ENCODE measurements around the gene COL7A1. TPM values are rescaled to one million over a fixed set of nuclear protein-coding genes. Genes with fewer than 3 reads are reported as not detected.
A peak's percentile ranks its signal among the peaks of the same experiment; 100 is the strongest.

The COL7A1 gene
- total and polyA plus RNA-seq, 2 of the 13 experiments (the other 11 are each of a cell fraction or from before 2014, with no cell fraction given), result 2.7 to 11.7 TPM

DNA sequence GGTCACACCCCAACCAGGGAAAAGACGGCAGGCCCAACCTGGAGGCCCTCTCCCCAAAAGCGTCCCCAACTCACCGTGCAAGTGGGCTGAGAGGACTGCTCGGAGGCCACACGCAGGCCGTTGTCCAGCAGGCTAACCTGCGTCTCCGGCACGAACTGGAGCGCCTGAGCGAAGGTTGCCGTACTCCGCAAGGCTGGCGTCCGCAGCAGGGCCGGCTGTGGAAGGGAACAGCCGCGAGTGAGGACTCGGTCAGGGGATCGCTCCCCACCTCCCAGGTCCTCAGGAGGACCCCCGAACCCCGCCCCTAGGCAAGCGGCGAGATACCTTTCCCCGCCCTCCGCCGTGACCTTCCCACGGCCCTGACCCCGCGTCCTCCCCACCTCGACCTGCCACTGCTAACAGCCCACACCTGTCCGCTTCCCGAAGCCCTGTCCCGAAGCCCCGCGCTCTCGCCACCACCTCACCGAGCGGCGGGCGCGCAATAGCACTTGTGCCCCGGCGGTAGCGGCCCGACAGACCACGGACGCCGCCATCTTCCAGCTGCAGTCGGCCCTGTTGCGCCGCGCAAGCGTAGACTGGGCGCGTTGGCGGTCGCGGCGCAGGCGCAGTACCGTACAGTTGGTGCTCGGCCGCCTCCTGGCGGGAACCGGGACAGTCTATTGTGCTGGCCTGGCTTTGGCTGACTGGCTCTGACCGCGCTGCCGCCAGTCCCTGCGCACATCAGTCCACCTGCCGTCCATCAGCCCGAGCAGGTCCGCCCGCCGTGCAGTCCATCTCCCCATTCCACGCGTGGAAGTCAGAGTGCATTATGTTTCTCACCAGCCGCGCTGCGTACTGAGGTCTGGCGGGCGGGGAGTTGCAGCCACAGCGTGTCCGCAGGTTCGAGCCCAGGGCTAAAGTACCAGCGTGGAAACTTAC, 14.2 kb upstream of the COL7A1 start, which contains the start of gene UQCRC1 (continued):
- TF ChIP-seq, protein P1, sequence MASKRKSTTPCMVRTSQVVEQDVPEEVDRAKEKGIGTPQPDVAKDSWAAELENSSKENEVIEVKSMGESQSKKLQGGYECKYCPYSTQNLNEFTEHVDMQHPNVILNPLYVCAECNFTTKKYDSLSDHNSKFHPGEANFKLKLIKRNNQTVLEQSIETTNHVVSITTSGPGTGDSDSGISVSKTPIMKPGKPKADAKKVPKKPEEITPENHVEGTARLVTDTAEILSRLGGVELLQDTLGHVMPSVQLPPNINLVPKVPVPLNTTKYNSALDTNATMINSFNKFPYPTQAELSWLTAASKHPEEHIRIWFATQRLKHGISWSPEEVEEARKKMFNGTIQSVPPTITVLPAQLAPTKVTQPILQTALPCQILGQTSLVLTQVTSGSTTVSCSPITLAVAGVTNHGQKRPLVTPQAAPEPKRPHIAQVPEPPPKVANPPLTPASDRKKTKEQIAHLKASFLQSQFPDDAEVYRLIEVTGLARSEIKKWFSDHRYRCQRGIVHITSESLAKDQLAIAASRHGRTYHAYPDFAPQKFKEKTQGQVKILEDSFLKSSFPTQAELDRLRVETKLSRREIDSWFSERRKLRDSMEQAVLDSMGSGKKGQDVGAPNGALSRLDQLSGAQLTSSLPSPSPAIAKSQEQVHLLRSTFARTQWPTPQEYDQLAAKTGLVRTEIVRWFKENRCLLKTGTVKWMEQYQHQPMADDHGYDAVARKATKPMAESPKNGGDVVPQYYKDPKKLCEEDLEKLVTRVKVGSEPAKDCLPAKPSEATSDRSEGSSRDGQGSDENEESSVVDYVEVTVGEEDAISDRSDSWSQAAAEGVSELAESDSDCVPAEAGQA (IDR thresholded peaks at IDR 0.05; ENCODE audit: low read depth), result peak; percentile 77
- TF ChIP-seq, protein P1 (CRISPR knock-in tag; IDR thresholded peaks at IDR 0.05; ENCODE audit: borderline replicate concordance), result no peak
- TF ChIP-seq ZNF703 (CRISPR knock-in tag; IDR thresholded peaks at IDR 0.05; ENCODE audit: borderline replicate concordance) (no peak), LBX2 (CRISPR knock-in tag; IDR thresholded peaks at IDR 0.05; ENCODE audit: borderline replicate concordance) (peak; percentile 85; the same call in 1 of the 2 replicates), KAT7 (CRISPR knock-in tag; IDR thresholded peaks at IDR 0.05; ENCODE audit: borderline replicate concordance) (peak; percentile 95), IRF9 (CRISPR knock-in tag; IDR thresholded peaks at IDR 0.05; ENCODE audit: borderline replicate concordance) (peak; percentile 95), RORA (CRISPR knock-in tag; IDR thresholded peaks at IDR 0.05) (no peak), ZNF629 (CRISPR knock-in tag; conservative IDR thresholded peaks at IDR 0.05) (0 out of 2 replicates have a peak, but pooled peaks have one; percentile 6), MIXL1 (CRISPR knock-in tag; IDR thresholded peaks at IDR 0.05) (no peak; the same call in 1 of the 2 replicates), ZNF343 (CRISPR knock-in tag; IDR thresholded peaks at IDR 0.05) (peak; percentile 70; the same call in 1 of the 2 replicates), ZFP62 (CRISPR knock-in tag; IDR thresholded peaks at IDR 0.05) (no peak), ZSCAN9 (CRISPR knock-in tag; IDR thresholded peaks at IDR 0.05; ENCODE audit: borderline replicate concordance) (no peak), ESRRA (CRISPR knock-in tag; IDR thresholded peaks at IDR 0.05; ENCODE audit: low read depth) (peak; percentile 96), GMEB2 (CRISPR knock-in tag; IDR thresholded peaks at IDR 0.05; ENCODE audit: low read depth) (no peak), ZNF383 (CRISPR knock-in tag; IDR thresholded peaks at IDR 0.05; ENCODE audit: borderline replicate concordance) (no peak), CC2D1A (CRISPR knock-in tag; IDR thresholded peaks at IDR 0.05) (no peak)
- TF ChIP-seq, protein P2, sequence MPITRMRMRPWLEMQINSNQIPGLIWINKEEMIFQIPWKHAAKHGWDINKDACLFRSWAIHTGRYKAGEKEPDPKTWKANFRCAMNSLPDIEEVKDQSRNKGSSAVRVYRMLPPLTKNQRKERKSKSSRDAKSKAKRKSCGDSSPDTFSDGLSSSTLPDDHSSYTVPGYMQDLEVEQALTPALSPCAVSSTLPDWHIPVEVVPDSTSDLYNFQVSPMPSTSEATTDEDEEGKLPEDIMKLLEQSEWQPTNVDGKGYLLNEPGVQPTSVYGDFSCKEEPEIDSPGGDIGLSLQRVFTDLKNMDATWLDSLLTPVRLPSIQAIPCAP (CRISPR knock-in tag; IDR thresholded peaks at IDR 0.05; ENCODE audit: low read depth), result no peak

All from HepG2 (cell line).